Measurements from ENCODE around the gene RAE1.

Gene RAE1

DNA sequence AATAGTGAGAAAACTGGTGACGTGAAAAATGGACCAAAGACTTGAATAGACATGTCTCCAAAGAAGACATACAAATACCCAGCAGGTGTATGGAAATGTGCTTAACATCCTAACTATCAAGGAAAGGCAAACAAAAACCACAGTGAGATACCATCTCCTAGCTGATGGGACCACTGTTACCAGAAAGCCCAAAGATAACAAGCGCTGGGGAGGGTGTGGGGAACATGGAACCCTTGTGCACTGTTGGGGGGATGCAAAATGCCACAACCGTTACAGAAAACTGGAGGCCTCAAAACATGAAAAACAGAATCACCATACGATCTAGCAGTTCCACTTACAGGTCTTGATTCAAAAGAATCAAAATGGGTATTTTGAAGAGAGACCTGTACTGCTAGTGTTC, 20.3 kb downstream of the RAE1 start:
- Histone ChIP-seq H2AFZ (ENCODE audit: low read length) (no peak overlapping the region), H3K4me3 (ENCODE audit: low read length, poor library complexity, severe bottlenecking) (no peak overlapping the region), H3K4me1 (ENCODE audit: insufficient read depth, low read length, poor library complexity, severe bottlenecking) (no peaks in the 10 kb centered on the region), H3K9ac (ENCODE audit: low read depth, low read length, poor library complexity, severe bottlenecking) (no peak overlapping the region), H3F3A (ENCODE audit: low read depth) (no peaks in the 10 kb centered on the region), H4K20me1 (ENCODE audit: insufficient read depth, low read length, poor library complexity, severe bottlenecking) (no peaks in the 10 kb centered on the region), H3K79me2 (ENCODE audit: insufficient read depth, low read length) (no peaks in the 10 kb centered on the region), H3K9me3 (ENCODE audit: insufficient read depth, low read depth, low read length) (no peaks in the 10 kb centered on the region), H3K4me2 (ENCODE audit: low read depth, low read length, poor library complexity, severe bottlenecking) (no peak overlapping the region), H3K9me2 (replicated peaks; ENCODE audit: low read depth, low read length) (no peaks in the 10 kb centered on the region), H3K36me3 (ENCODE audit: insufficient read depth, low read length) (peaks cover 97% of the 10 kb centered on the region), H3K27me3 (ENCODE audit: insufficient read depth, low read length, poor library complexity, severe bottlenecking) (no peaks in the 10 kb centered on the region)
- no peak for TF ChIP-seq EZH2phosphoT487 (IDR thresholded peaks at IDR 0.05; ENCODE audit: borderline replicate concordance)
- TF ChIP-seq, protein P1, sequence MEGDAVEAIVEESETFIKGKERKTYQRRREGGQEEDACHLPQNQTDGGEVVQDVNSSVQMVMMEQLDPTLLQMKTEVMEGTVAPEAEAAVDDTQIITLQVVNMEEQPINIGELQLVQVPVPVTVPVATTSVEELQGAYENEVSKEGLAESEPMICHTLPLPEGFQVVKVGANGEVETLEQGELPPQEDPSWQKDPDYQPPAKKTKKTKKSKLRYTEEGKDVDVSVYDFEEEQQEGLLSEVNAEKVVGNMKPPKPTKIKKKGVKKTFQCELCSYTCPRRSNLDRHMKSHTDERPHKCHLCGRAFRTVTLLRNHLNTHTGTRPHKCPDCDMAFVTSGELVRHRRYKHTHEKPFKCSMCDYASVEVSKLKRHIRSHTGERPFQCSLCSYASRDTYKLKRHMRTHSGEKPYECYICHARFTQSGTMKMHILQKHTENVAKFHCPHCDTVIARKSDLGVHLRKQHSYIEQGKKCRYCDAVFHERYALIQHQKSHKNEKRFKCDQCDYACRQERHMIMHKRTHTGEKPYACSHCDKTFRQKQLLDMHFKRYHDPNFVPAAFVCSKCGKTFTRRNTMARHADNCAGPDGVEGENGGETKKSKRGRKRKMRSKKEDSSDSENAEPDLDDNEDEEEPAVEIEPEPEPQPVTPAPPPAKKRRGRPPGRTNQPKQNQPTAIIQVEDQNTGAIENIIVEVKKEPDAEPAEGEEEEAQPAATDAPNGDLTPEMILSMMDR (conservative IDR thresholded peaks at IDR 0.05; ENCODE audit: low read length): no peak

DNA sequence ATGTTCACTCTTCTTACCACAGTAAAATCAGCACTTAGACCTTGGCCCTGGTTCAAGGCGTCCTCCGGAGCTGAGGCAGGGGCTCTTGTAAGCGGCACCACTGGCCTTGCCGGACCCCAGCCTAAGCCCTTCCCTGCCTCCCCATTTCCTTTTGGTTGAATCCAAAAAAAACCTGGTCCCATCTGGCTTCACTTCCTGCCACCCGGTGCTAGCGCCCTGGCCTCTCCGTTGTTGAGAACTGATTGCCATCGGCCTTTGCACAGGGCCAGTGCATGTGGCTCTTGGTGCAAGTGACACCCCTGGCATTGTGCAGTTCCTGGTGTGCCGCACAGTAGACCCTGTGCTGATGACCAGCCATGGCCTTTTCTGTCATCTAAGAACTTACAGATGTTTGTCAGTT, 21.1 kb downstream of the RAE1 start:
- no peaks in the 10 kb centered on the region for H4K20me1 ChIP-seq (ENCODE audit: insufficient read depth, low read length, poor library complexity, severe bottlenecking)
- TF ChIP-seq, protein P1 (conservative IDR thresholded peaks at IDR 0.05; ENCODE audit: low read length): no peak
- TF ChIP-seq EZH2phosphoT487 (IDR thresholded peaks at IDR 0.05; ENCODE audit: borderline replicate concordance): no peak
- no peaks in the 10 kb centered on the region for H3K79me2 ChIP-seq (ENCODE audit: insufficient read depth, low read length)

GRCh38 chr20:57372581-57373350, 21.7 kb downstream of the RAE1 start:
- peaks cover 98% of the 10 kb centered on the region for H3K36me3 ChIP-seq (ENCODE audit: insufficient read depth, low read length)
- H3K4me1 ChIP-seq (ENCODE audit: insufficient read depth, low read length, poor library complexity, severe bottlenecking): no peaks in the 10 kb centered on the region
- no peaks in the 10 kb centered on the region for H3K79me2 ChIP-seq (ENCODE audit: insufficient read depth, low read length)
- no peaks in the 10 kb centered on the region for H3K27me3 ChIP-seq (ENCODE audit: insufficient read depth, low read length, poor library complexity, severe bottlenecking)
- H3K4me3 ChIP-seq (ENCODE audit: low read length, poor library complexity, severe bottlenecking): no peak overlapping the region
- H3K9me2 ChIP-seq (replicated peaks; ENCODE audit: low read depth, low read length): no peaks in the 10 kb centered on the region
- no peak overlapping the region for H2AFZ ChIP-seq (ENCODE audit: low read length)
- H3K9me3 ChIP-seq (ENCODE audit: insufficient read depth, low read depth, low read length): no peaks in the 10 kb centered on the region
- no peaks in the 10 kb centered on the region for H4K20me1 ChIP-seq (ENCODE audit: insufficient read depth, low read length, poor library complexity, severe bottlenecking)
- H3K4me2 ChIP-seq (ENCODE audit: low read depth, low read length, poor library complexity, severe bottlenecking): no peak overlapping the region
- no peaks in the 10 kb centered on the region for H3F3A ChIP-seq (ENCODE audit: low read depth)
- TF ChIP-seq EZH2phosphoT487 (IDR thresholded peaks at IDR 0.05; ENCODE audit: borderline replicate concordance): no peak
- TF ChIP-seq, protein P1 (conservative IDR thresholded peaks at IDR 0.05; ENCODE audit: low read length): no peak
- no peak overlapping the region for H3K9ac ChIP-seq (ENCODE audit: low read depth, low read length, poor library complexity, severe bottlenecking)

More for the DNA sequence above, 21.1 kb downstream of the RAE1 start:
- H3K36me3 ChIP-seq (ENCODE audit: insufficient read depth, low read length): peaks cover 97% of the 10 kb centered on the region
- no peaks in the 10 kb centered on the region for H3K27me3 ChIP-seq (ENCODE audit: insufficient read depth, low read length, poor library complexity, severe bottlenecking)
- H3K9ac ChIP-seq (ENCODE audit: low read depth, low read length, poor library complexity, severe bottlenecking): no peak overlapping the region
- no peak overlapping the region for H3K4me2 ChIP-seq (ENCODE audit: low read depth, low read length, poor library complexity, severe bottlenecking)
- H3K4me1 ChIP-seq (ENCODE audit: insufficient read depth, low read length, poor library complexity, severe bottlenecking): no peaks in the 10 kb centered on the region
- H3K4me3 ChIP-seq (ENCODE audit: low read length, poor library complexity, severe bottlenecking): no peak overlapping the region
- H3K9me3 ChIP-seq (ENCODE audit: insufficient read depth, low read depth, low read length): no peaks in the 10 kb centered on the region
- no peaks in the 10 kb centered on the region for H3K9me2 ChIP-seq (replicated peaks; ENCODE audit: low read depth, low read length)
- H3F3A ChIP-seq (ENCODE audit: low read depth): no peaks in the 10 kb centered on the region
- no peak overlapping the region for H2AFZ ChIP-seq (ENCODE audit: low read length)
